COLO668 (cell line): Measurements from ENCODE around the gene DCLK2.
A peak's percentile ranks its signal among the peaks of the same experiment; 100 is the strongest.

Source experiments
- DNase-seq: peaks from one replicate; lab custom pipeline; 2025; ENCODE audit not compliant: unreplicated experiment; lab: John Stamatoyannopoulos, UW

DCLK2 gene

GRCh38 chr4:150078041-150078578 lies at the start of gene DCLK2:
Gene DCLK2 (plus strand): TSS chr4:150078445. CDS start chr4:150079028, 583 bp downstream.
- DNase-seq, result peak; percentile 86

DNA sequence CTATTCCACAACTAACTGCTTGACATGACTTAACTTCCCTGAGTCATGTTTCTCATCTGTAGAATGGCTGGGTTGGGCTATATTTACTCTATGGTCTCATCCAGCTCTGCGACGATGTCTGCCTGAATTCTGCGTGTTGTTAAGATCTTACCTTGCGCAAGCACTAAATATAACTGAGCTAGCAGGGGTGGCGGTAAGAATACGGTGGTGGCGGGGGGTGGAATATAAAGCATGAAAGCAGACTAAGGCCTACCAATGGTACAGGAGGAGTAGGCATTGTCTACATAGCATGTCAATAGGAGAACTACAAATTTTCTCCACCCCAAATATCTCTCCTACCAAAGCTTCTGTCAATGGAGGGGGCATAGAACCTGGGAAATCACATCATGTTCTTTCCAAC lies 45.7 kb upstream of the DCLK2 start:
- no peak for DNase-seq

GRCh38 chr4:150033081-150033480 lies 45.2 kb upstream of the DCLK2 start:
- DNase-seq, result no peak

- DNase-seq, result peak; percentile 59
Measured at GRCh38 chr4:150033901-150034300, 44.3 kb upstream of the DCLK2 start.

DNA sequence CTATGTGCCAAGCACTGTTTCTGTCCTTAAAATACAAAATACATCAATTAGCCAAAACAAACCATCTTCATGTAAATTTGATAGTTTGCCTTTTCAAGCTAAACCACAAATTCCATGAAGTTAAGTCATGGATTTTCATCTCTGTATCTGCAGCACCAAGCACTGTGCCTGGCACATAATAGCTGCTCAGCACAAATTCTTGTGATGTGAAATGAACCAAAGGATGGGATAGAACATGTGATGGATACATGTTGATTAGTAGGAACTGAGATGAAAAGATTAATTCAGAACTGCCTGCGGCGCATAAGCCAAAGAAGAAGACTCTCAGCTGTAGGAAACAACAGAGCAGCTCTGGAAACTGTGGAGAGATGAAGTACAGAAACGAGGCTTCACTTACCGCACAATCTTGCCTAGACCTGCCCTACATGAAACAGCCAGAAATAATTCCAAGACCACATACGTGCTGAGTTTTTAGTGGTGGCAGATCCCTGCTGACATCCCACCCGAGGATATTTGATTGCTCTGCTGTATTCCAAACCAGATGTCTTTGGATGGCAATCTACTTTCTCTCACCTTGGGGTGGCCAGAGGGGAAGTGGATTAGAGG lies 40.9 kb upstream of the DCLK2 start:
- no peak for DNase-seq

GRCh38 chr4:150038335-150039076 lies 39.7 kb upstream of the DCLK2 start:
- DNase-seq, result no peak

- DNase-seq, result no peak
Measured at GRCh38 chr4:150039274-150040127, 38.7 kb upstream of the DCLK2 start.

DNA sequence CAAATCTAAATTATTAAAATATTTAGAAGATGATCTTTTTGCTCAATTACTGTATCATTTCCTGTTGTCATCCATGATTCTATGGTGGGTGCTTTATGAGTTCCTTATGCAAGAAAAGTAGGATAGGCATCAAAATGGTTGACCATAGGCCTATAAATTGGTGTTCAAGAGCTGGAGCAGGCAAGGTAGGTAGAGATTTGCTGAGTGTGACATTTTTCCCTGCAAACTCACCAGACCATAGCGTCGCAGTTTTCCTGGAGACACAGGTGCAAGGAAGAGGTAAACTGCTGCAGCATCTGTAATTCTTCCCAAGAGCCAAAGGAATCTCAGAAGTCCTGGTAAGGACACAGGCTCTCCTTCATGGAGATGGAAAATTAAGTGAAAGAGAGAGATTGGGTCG lies 33.7 kb upstream of the DCLK2 start:
- no peak for DNase-seq

DNA sequence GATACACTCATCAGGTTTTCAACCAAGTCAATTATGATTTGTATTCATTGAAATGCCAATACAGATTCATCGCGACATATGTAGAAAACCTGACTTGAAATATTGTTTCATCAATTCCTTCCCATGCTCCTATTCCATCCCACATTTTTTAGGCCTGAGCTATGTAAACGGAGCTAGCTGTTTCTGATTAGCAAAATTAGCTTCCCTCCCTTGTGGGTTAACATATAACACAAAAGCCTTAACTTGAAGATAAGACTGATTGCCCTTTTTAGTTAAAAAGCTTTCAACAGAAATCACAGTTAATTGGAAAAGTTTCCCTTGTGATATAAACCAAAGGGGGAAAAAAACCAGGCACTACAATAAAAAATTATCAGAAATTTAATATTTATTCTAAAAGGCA lies 32.8 kb upstream of the DCLK2 start:
- no peak for DNase-seq

DNA sequence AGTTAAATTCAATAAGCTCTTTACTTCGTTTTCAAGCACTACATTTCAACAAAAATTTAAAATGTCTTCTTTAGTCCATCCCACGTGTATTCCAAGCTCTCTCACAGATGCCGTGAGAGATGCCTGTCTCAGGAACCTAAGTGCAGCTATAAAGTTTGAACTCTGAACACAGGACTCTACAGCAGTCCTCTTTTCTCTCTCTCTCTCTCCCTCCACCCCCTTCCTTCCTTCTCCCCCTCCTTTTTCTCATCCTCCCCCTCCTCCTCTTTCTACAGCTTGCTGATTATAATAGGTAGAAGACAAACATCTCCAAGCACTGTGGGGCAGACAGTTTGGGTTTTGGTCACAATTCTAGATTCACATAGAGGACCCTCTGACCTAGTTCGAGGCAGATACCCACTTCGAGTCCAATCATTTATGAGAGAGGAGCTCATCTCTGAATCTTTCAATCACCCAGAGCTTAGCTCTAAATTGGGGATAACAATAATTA lies 31.5 kb upstream of the DCLK2 start:
- DNase-seq, result no peak

DNA sequence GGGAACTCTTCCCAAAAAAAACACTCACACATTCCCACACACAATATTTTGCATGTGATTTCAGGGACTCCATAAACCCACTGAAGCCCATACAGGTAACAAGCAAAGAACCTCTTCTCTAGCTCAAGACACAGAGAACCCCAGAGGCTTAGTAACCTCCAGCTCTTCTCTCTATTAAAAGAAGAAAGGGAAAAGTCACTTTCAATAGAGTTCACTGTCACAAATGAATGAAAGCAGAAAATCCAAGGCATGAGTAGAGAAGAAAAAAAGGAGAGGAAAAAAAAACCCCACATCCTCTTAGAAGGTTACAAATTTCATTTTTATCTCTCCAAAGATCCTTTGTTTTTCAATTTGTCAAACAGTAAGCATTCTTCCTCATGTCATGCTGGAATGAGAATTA lies 30.7 kb upstream of the DCLK2 start:
- DNase-seq, result no peak

DNA sequence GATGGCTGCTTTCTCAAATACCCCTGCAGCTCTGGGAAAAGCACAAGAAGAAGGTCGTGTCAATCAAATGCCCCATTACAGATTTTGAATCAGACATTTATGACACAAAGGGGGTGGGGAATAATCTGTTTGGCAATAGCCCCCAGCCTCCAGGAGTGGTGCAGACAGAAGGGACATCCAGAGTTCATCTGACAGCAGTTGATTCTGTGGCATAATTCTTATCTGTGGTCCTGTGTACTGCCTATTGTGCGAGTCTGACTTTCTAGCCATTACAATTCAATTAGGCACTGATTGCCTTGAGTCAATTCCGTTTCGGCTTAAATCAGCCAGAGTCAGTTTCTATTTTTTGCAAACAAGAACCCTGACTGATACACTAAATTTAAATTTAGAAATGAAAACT lies 28.6 kb upstream of the DCLK2 start:
- no peak for DNase-seq

- no peak for DNase-seq
Measured at GRCh38 chr4:150050566-150050965, 27.7 kb upstream of the DCLK2 start.

GRCh38 chr4:150051111-150051510 lies 27.1 kb upstream of the DCLK2 start:
- no peak for DNase-seq

- DNase-seq, result no peak
Measured at GRCh38 chr4:150055467-150055866, 22.8 kb upstream of the DCLK2 start.

DNA sequence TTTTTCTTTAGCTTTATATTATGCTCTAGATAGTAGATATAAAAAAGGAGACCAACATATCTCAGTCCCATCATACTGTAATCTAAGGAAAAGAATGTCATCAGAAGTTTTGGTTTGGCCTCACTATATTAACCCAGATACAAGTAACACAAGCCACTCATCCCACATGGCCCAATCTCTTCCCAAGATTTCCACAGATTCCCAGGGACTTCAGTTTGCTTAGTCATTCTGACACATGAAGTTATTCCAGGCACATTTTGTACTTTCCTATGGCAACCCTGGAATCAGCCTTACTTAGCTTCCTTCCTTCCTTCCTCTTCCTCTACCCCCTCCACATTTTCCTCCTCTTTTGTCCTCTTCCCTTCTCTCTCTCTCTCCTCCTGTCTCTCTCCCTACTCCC lies 21.7 kb upstream of the DCLK2 start:
- no peak for DNase-seq

GRCh38 chr4:150061086-150061776 lies 17.0 kb upstream of the DCLK2 start:
- DNase-seq, result no peak

- no peak for DNase-seq
Measured at GRCh38 chr4:150063128-150063527, 15.1 kb upstream of the DCLK2 start.

DNA sequence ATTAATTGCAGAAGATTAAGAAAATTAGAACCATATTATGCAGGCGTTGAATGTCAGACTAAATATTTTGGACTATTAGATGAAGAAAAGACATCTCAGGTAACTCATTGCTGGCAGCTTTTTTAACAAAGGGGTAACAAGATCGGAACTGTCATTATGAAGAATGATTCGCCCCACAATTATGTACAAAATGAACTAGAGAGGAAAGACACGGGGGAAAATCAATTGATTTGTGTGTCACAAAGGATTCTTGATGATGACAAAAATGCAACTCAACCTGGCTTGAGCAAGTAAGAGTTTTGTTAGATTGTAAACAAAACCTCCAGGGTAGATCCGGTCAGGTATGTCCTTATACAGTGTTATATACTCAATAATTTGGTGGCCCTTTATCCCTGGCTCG lies 12.5 kb upstream of the DCLK2 start:
- DNase-seq, result no peak

DNA sequence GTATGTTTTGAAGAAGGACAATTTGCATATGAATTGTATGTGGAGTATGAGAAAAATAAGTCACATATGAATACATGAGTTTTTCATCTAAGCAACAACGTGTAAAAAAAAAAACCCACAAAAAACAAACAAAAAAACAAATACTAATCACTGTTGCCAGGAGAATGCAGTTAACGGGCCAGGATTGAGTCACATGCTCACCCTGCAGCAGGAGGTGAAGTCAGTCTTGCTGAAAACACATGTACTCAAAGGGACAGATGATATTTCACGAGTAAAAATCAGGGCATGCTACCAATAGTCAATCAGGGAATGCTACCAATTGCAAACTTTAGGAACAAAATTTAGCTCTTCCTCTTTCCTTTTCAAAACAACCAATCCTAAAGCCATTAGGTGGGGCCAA lies 10.4 kb upstream of the DCLK2 start:
- no peak for DNase-seq
